C4-2B (cell line): ENCODE measurements around the gene TAB2.
A peak's percentile ranks its signal among the peaks of the same experiment; 100 is the strongest.

Experiments
- H3K27ac ChIP-seq: fragments of 450-650 bp; 2 replicates; pipeline ENCODE4 v1.5.1; 2017
- CTCF ChIP-seq: fragments of 450-650 bp; conservative IDR thresholded peaks from 2 replicates; pipeline ENCODE4 v1.5.1; 2017; ENCODE audit warnings: mild to moderate bottlenecking
- ZFX ChIP-seq: fragments of 450-650 bp; IDR thresholded peaks from 2 replicates; pipeline ENCODE4 v1.6.1; 2017

Gene TAB2

GRCh38 chr6:149385998-149386646 lies 68.6 kb downstream of the TAB2 start:
- no peak overlapping the region for H3K27ac ChIP-seq
- TF ChIP-seq ZFX (no peak), CTCF (no peak)

GRCh38 chr6:149387779-149388512 lies 70.4 kb downstream of the TAB2 start:
- peak overlapping the region; percentile 58; the same call in 1 of the 2 replicates for H3K27ac ChIP-seq
- TF ChIP-seq ZFX (no peak), CTCF (no peak)

GRCh38 chr6:149389509-149390297 lies 72.2 kb downstream of the TAB2 start:
- TF ChIP-seq ZFX (no peak), CTCF (no peak)
- peak overlapping the region; percentile 43 for H3K27ac ChIP-seq

GRCh38 chr6:149392093-149392492 lies 74.6 kb downstream of the TAB2 start:
- no peak overlapping the region for H3K27ac ChIP-seq
- no peak for TF ChIP-seq ZFX

GRCh38 chr6:149392535-149392934 lies 75.0 kb downstream of the TAB2 start:
- TF ChIP-seq CTCF (no peak), ZFX (no peak)
- H3K27ac ChIP-seq = no peak overlapping the region

- H3K27ac ChIP-seq = no peak overlapping the region
- no peak for TF ChIP-seq CTCF
These were observed 75.6 kb downstream of the TAB2 start for GRCh38 chr6:149393002-149393679.

- TF ChIP-seq CTCF (no peak), ZFX (no peak)
- no peak overlapping the region for H3K27ac ChIP-seq
These were observed 77.7 kb downstream of the TAB2 start for GRCh38 chr6:149395185-149395584.
